Activated CD4-positive, alpha-beta T cell treated with anti-CD3 and anti-CD28 coated beads, Interleukin-2, amount 50 U/mL, for 48 hours (primary cell): ENCODE data around the gene DOP1A.
"Not testable (repeated sequence)": the region's sequence is repeated elsewhere in the genome, so short reads cannot be mapped to it uniquely, and the experiment has no call there.

Experiments used
- DNase-seq, 2 experiments: peaks; one replicate each; pipeline ENCODE4 v3.0.0-alpha.2; 2020

Gene DOP1A

DNA sequence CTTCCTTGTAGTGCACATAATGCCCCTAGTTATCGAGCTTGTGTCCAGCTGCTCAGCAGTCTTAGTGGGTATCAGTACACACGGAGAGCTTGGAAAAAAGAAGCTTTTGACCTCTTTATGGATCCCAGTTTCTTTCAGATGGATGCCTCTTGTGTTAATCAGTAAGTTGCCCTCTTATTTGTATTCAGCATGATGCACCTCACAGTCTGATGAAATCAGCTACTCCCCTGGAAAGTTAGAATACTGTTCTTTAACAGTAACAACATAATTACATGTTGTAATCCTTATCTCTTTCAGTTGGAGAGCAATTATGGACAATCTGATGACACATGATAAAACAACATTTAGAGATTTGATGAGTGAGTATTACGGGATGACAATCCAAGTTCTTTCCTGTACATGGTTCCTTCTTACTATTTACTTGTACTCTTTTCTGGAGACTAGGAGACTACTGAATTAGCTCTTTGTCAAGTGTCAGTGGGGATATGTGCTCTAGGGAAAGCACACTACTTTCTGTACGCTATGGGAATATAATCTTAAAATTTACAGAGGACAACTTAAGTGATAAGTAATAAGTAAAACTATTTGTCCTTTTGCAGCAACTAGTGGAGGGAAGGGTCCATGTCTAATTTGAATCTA is 86.5 kb downstream of the DOP1A start:
- DNase-seq: no peak

DNA sequence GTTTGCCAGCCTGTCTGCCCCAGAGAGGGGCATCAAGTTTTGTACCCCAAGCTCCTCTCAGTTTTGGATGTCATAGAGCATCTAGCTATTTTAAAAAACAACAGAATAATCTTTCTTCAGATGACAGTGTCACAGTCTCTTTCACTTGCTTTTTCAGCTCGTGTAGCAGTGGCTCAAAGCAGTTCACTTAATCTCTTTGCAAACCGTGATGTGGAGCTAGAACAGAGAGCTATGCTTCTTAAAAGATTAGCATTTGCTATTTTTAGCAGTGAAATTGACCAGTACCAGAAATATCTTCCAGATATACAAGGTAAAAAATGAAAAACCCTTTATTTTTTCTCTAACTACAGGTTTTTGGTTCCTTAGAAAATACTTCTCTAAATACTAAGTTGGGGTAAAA is 88.3 kb downstream of the DOP1A start:
- no peak for DNase-seq

DNA sequence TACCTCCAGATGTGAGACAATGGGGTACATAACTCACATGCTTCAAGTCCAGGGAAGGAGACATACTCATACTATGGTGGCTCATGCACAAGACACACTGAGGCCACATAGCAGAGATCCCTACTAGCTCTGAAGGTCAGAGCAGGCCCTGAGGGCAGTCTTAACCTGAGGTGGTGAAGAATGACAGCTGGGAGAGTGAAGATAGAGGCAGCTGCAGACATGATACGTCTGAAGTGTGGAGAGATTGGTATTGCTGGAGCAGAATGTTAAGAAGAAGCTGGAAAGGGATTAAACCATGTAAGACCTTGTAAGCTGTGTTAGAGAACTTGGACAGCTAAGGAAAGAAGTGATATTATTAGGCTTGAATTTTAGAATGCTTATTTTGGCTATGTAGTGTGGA is 92.7 kb downstream of the DOP1A start:
- DNase-seq: no peak

DNA sequence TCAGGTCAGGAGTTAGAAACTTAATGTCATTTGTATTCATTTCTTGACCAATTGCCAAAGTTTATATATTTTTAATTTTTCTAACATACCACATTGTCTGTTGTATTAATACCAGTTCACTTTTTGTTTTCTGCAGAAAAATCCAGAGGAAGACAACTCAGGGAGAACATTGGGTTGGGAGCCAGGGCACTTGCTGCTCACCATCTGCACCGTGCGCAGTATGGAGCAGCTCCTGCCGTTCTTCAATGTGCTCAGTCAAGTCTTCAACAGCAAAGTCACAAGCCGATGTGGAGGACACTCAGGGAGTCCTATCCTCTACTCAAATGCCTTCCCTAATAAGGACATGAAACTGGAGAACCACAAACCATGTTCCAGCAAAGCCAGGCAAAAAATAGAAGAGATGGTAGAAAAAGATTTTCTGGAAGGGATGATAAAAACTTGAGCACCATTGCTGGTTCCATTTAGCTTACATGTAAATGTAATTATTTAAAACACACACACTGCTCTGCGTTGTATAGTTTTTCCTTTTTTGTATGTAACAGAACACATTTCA is 100.3 kb downstream of the DOP1A start:
- DNase-seq: no peak

DNA sequence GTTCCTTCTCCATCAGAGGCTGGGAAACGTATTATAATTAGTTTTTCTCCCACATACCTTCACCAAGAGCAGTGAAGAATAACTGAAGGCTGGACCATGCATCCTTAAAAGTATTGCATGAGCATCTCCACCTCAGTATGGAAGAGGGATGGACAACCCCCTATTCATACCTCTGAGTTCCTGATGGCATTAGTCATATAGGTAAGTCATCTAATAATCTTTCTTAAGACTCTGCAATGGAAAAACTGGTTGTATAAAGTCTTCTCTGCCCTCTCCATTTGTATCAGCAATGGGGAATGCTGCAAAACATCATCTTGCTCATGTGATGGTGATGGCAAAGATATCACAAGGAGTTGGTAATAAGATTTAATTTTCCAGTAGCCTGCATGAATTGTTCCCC is 101.1 kb downstream of the DOP1A start:
- DNase-seq: no peak

DNA sequence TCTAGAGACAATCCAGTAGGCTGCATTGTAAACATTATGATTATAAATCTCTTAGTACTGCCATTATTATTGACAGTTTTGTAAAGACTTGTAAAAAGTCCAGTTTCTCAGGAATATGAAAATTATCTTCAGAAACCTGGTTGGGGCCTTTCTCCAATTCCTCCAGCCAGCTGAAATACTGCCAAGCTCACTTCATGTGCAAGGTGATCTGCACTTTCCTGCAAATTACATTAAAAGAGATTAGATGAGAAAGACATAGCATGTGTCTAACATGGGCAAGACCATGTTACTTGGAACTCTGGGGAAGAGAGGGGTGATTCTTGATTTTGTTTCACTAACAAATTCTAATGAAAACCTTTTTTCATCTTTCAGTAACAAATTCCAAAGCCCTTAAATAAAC is 101.6 kb downstream of the DOP1A start:
- DNase-seq: no peak

DNA sequence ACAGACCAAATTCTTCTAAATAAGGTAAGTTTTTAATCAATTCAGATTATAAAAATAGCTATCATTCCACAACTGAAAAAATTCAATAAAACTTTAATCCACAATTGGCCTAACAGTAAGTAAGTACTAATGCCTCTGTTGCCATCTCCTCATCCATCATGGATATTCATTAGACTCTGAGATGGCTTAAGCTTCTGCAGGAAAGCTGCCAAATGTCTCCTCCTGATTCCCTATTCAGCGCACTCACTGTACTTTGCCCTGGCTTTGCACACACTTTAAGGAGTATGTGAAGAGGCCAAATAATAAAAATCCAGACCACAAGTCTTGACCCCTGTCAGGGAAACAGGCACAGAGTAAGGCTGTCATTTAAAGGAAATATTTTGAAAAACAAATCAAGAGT is 102.0 kb downstream of the DOP1A start:
- DNase-seq: no peak

DNA sequence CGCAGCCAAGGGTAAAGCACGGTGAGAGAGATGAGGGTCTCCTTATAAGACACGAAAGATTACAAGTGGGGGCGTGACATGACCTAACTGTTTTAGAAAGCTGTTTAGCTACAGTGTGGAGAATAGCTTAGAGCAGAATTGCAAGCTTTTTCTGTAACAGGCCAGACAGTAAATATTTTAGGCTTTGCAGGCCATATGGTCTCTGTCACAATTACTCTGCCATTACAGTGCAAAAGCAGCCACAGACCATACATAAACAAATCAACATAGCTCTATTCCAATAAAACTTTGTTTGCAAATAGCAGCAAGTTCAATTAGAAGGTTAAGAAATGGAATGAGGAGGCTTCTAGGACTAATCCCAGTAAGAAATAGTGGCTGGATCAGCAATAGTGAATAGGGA is 108.8 kb downstream of the DOP1A start:
- DNase-seq: no peak

DNA sequence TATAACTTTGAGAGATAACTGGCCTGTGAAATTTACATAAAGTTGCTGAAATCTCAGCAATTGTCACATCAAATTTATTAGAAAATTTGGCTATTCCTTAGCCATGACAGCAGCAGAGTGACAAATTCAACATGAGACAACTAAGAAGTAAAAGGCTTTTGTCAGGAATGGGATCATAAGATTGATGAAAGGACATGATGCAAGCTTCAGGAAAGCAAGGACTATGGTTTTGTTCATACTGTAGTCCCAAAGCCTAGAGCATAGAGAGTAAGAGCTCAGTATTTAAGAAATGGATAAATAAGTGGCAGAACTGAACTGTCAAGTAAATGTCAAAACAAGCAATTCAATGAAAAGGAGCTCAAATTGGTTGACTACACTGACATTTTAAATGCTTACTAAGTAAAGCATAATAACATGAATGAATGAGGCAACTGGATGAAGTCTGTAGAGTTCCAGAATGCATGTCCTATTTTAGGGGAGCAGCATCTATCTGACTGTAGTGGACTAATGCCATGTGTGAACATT is 113.0 kb downstream of the DOP1A start:
- no peak for DNase-seq

DNA sequence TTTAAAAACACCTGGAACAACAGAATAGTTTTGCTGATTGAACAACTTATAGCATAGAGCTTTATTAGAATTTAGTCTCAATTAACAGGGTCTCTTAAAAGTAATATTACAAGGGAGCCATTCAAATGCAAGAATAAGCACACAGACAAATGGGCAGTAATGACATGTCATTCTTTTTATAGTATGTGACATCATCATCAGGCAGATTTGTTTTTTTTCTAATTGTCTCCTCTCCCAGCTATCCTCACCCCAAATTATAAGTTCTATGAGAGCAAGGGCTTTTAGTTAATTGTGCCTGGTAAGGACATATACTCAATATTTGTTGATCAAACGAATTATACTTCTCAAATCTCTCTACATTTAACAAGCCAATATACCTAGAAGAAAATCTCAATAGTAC is 114.6 kb downstream of the DOP1A start:
- DNase-seq: no peak

DNA sequence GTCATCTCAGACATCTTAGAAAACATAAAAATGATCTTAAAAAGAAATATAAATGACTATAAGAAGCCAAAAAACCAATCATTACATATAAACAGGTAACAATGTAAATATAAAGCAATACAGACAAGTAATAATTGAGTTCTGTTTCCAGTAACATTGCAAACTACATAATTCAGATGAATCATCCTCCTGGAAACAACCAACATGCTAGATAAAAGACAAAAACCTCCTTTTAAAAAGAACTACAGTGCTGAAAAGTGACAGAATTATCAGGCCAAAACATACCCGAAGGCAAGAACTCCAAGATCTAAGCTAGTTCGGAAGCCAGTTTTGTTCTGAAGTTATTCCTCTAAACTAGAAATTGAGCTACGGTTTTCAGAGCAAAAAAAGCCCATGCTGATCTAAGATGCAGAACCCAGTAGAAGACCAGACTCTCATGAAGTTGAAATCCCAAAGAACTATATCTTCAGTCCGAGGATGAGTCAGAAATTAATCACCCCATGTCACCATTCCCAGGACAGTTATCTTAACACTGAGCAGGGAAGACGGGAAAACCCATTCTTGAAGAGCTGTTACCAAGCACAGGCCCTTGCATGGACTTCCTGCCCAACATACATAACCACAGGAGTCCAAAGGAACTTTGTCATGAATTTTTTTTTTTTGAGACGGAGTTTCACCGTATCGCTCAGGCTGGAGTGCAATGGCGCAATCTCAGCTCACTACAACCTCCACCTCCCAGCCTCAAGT is 115.8 kb downstream of the DOP1A start:
- no peak for DNase-seq

DNA sequence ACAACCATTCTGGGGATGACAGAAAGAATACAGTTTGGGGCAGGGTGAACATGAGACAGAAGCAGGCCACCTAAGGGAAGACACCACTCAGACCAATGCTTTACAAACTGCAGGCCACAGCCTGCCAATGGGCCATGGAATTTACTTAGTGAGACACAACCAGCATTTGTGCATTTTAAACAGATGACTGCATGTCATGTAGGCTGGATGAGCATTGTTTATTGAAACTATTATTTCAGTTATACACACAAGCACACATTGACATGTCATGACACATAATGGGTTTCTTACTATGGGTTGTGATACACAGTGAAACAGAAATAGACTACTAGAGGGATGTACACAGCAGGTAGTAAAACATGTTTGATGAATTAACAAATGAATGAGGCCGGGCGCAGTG is 117.6 kb downstream of the DOP1A start:
- DNase-seq: no peak

DNA sequence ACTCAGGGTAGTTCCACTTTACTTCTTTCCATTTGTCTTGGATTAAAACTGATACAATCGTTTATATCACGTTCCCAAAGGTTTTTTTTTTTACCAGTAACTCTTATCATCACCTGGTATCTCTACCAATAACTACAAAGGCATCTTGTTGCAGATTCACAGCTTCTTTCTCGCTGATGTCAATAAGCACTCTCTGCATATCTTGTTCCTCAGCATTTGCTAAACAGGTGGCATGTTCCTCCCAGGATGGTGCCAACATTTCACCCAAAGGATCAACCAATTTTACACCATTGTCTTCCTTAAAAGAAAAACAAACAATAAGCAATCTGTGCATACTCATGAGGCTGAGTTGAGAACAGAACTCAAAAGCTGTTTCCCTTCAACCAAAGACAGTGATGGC is 121.0 kb downstream of the DOP1A start:
- no peak for DNase-seq

DNA sequence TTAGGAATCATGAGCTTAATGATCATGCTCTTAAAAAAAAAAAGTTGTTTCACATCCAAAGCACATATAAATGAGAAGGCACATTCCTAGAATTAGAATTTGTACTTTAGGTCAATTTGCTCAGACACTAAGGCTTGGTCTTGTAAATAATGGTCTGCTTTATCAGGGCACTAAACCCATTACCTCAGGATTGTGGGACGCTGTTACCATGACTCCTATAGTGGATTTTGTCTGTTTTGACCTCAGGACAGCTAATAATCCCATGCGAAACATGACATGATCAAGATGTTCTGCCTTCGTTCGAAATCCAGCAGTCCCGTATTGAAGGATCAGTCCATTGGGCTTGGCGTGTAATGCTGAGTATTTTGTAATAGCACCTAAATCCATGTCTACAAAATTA is 123.2 kb downstream of the DOP1A start:
- no peak for DNase-seq

DNA sequence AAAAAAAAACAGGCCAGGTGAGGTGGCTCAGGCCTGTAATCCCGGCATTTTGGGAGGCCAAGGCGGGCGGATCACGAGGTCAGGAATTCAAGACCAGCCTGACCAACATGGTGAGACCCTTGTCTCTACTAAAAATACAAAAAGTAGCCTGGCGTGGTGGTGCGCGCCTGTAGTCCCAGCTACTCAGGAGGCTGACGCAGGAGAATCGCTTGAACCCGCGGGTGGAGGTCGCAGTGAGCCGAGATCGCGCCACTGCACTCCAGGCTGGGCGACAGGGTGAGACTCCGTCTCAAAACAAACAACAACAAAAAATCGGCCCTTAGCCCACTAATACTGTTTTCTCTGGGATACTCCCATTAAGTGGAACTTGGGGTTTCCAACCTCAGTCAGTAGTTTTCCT is 124.5 kb downstream of the DOP1A start:
- DNase-seq: not testable (repeated sequence)

DNA sequence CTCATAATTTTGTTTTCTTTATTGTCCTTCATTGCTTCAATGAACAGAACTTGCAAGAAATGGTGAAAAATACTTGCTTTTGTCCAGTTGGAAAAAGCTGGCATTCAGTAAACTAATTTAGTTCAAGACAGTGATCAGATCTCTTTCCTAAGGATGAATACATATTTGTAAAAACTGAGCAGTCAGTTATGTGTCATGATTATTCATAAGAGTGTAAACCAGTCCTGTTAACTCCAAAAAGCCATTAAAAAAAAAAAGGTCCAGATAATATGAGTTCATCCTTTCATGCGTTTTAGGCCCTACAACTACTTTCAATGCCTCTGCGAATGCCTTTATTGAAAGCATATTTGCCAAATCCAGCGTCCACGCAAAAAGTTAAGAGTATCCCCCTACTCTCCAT is 125.0 kb downstream of the DOP1A start:
- DNase-seq: no peak

DNA sequence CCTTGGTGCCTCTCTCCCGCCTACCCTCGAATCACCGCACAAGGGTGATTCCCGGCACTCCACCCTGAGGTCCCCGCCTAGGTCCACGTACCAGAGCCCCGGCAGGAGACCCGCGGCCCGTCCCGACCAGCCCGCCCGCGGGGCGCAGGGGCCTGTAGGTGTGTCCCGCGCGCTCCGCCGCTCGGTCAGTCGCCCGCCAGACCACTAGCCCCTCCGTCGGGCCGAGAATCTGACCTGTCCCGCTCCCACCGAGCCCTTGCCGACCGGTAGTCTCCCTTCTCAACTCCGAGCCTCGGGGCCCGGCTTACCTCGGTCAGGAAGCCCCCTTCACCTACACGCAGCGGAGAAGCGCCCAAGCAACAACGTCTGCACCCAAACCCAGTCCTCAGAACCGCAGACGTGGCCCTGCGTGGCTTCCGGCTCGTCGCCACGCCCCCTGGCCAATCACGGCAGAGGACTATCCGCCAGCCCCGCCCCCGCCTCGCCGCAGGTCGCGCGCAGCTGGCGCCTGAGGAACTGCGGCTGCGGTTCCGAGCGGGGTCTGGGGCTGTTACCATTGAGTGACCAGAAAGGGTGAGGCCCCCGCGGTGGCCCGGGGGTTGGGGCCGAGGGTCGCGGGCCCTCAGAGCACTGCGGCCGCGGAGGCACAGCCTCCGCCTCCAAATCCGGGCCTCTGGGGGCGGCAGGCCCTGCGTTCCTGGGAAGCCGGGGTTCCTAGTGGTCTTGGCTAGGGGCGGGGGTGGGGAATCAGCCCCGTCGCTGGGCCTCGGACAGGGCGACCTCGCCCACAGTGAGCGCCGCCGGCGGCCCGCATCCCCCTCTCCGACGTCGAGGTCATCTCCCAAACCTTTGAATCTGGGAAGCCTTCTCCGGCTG is 125.6 kb downstream of the DOP1A start, which contains the start of the genes PGM3 and RWDD2A:
TSS of gene PGM3 (minus strand) at position 395 of the 876 bp plus-strand sequence. CDS start 2,253 bp downstream, outside the sequence.
TSS of gene RWDD2A (plus strand) at position 487 of the 876 bp plus-strand sequence. CDS start 1,095 bp downstream, outside the sequence.
- peak; percentile 87 to 89 for DNase-seq

DNA sequence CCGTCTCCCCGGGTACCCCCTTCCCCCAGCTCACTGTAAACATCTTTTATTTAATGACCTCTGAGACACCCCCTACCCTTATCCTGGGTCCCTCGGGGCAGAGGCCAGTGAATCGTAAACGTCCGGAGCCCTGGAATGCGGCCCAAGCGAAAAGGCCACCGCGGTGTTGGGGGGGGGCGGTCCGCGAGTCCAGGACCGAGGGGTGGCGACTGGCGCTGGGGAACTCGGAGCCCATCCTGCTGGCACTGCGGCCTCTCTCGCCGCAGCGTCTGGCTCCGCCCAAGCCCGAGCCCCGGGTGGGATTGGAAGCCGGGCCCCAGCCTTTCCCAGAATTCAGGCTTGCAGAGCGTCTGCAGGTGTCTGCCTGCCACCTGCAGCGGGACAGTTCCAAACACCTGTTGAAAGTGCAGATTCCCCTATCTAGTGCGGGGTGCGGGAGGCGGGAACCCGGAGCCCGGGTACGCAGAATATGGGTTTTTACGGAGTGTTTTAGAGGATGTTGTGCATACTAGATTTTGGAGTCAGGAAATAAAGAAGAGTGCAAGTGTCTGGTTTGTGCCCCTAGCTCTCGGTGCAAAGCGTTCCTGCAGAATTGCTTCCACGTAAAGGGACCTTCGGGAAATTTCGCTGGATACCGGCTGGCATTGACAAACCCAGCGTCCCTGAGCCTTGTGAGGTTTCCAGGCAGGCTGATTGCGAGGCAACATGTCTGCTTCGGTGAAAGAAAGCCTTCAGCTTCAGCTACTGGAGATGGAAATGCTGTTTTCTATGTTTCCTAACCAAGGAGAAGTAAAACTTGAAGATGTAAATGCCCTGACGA is 126.5 kb downstream of the DOP1A start:
- DNase-seq: peak; percentile 15 to 24

DNA sequence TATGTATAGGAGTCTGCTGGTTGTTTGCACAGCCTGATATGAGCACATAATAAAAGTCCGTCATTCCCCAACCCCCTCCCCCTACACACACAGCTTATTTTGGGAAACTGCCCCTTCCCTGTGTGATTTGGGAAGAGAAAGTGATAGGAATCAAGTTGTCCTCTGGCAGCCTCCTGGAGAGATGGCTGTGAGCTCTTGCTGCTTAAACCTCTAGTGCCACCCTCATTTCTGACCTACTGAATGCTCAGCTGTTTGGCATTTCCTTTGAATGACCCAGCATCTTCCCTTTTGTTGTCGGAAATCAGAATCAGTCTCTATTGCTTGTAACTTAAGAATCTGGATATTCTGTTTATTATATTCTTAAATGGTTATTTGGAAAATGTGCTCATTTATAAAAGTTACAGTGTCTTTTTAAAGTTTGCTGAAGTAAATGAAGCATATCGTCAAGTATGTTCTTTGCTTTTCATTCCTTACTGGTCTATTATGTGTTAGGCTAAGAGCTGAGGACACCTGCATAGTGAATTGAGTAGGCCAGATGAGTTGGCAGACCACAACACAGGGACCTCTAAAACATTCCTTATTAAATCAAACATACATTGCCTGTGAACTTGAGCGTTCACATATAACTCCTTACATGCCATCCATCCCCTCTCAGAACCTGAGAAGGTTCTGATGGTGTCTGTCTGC is 131.2 kb downstream of the DOP1A start:
- DNase-seq: no peak

DNA sequence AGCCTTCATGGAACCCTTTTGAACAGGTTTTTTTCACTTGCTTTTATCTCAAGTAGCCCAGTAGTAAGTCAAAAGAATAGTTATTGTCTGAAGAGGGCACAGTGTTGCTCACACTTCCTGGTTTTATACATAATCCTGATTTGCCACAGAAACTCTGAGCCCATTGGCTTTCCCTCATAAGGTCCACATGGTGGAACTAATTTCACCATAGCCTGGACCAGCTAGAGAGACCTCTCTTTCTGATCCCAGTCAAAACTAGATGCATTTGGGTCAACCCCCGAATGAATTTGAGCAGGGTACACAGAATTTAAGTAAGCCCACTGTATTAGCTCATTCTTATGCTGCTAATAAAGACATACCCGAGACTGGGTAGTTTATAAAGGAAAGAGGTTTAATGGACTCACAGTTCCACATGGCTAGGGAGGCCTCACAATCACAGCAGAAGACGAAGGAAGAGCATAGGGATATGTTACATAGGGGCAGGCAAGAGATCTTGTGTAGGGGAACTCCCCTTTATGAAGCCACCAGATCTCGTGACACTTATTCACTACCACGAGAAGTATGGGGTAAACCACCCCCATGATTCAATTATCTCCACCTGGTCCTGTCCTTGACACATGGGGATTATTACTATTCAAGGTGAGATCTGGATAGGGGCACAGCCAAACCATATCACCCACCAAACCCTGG is 131.8 kb downstream of the DOP1A start:
- DNase-seq: no peak

DNA sequence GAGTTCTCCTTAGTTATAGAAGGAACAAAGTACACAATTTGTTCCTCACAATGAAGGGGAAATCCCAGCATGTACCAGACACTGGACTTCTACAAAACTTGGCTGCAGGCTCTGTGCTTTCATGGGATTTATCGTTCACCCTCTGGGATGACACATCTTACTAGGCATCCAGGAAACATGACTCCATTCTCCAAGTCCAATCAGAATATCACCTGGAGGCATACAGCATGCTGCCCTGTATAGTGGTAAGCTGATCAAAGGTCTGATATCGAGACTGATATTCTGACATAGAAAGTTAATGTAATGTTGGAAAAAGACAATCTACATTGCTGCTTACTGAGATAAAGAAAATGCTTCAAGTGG is 132.4 kb downstream of the DOP1A start:
- DNase-seq: no peak
